ENCODE measurements around the gene RNF223. TPM values are rescaled to one million over a fixed set of nuclear protein-coding genes. Genes with fewer than 3 reads are reported as not detected.
A peak's percentile ranks its signal among the peaks of the same experiment; 100 is the strongest.

RNF223 gene
- total and polyA plus RNA-seq, 2 of the 13 experiments (the other 11 are each of a cell fraction or from before 2014, with no cell fraction given) = 0.03 TPM; not detected in 1

- TF ChIP-seq ZNF414 (CRISPR knock-in tag; IDR thresholded peaks at IDR 0.05) = 0 out of 2 replicates have a peak, but pooled peaks have one; percentile 52
- TF ChIP-seq ZNF44 (CRISPR knock-in tag; IDR thresholded peaks at IDR 0.05) = no peak
- no peak for TF ChIP-seq ZNF780A (CRISPR knock-in tag; IDR thresholded peaks at IDR 0.05)
- TF ChIP-seq NFE2L2 (IDR thresholded peaks at IDR 0.05; ENCODE audit: low read length) = no peak
- TF ChIP-seq PAXIP1 (CRISPR knock-in tag; conservative IDR thresholded peaks at IDR 0.05) = 0 out of 2 replicates have a peak, but pooled peaks have one; percentile 28
- no peak for TF ChIP-seq KAT7 (CRISPR knock-in tag; IDR thresholded peaks at IDR 0.05; ENCODE audit: borderline replicate concordance)
- TF ChIP-seq MIER3 (CRISPR knock-in tag; IDR thresholded peaks at IDR 0.05; ENCODE audit: borderline replicate concordance) = no peak
- no peak for TF ChIP-seq FOXA1 (IDR thresholded peaks at IDR 0.05)
- no peak for TF ChIP-seq FOXA1 (CRISPR knock-in tag; IDR thresholded peaks at IDR 0.05)
- TF ChIP-seq NFKB2 (CRISPR knock-in tag; IDR thresholded peaks at IDR 0.05; ENCODE audit: borderline replicate concordance) = 0 out of 2 replicates have a peak, but pooled peaks have one; percentile 32
- no peak for TF ChIP-seq ZSCAN12 (CRISPR knock-in tag; IDR thresholded peaks at IDR 0.05)
- TF ChIP-seq SKIL (CRISPR knock-in tag; IDR thresholded peaks at IDR 0.05; ENCODE audit: borderline replicate concordance) = no peak
- no peak for TF ChIP-seq ZNF800 (CRISPR knock-in tag; IDR thresholded peaks at IDR 0.05)
- TF ChIP-seq MEF2D (CRISPR knock-in tag; IDR thresholded peaks at IDR 0.05) = no peak
- peak; percentile 21; the same call in 1 of the 2 replicates for TF ChIP-seq ARID4A (CRISPR knock-in tag; IDR thresholded peaks at IDR 0.05; ENCODE audit: borderline replicate concordance)
These were observed 4.1 kb downstream of the RNF223 start (continued) for GRCh38 chr1:1069711-1070676.

All from HepG2 (cell line).